K562 (cell line): ENCODE data around the gene PA2G4. TPM values are rescaled to one million over a fixed set of nuclear protein-coding genes. Genes with fewer than 3 reads are reported as not detected.

Experiments used
- CREB1 ChIP-seq, 2 experiments: sonication (generic) in 1 of 2; formaldehyde crosslinking in 1 of 2; IDR thresholded peaks; 2 replicates each; pipeline versions ENCODE4 v1.6.1 to v1.8.0; 2012 to 2022; ENCODE audit warnings: inconsistent platforms in 1 of 2, mild to moderate bottlenecking in 1 of 2, missing genetic modification reagents in 1 of 2, moderate library complexity in 1 of 2
- E2F8 ChIP-seq: fragments of 450-650 bp; IDR thresholded peaks from 2 replicates; pipeline ENCODE4 v1.7.1; 2018; ENCODE audit warnings: mild to moderate bottlenecking, low read depth; ENCODE audit not compliant: partially characterized antibody
- FOXM1 ChIP-seq, 2 experiments: fragments of 450-650 bp in 1 of 2; sonication (generic) in 1 of 2; formaldehyde crosslinking in 1 of 2; IDR thresholded peaks; 2 replicates each; pipeline versions ENCODE4 v1.6.1 to v1.9.0; 2017 to 2022; ENCODE audit warnings: low read depth in 2 of 2, mild to moderate bottlenecking in 2 of 2, missing genetic modification reagents in 1 of 2, moderate library complexity in 1 of 2
- GABPB1 ChIP-seq: sonication (generic); formaldehyde crosslinking; IDR thresholded peaks from 2 replicates; pipeline ENCODE4 v1.8.0; 2022; ENCODE audit warnings: mild to moderate bottlenecking, missing genetic modification reagents
- NFRKB ChIP-seq: fragments of 450-650 bp; IDR thresholded peaks from 2 replicates; pipeline ENCODE4 v1.6.1; 2016; ENCODE audit warnings: low read depth
- RBM17 ChIP-seq: fragments of 200-400 bp; formaldehyde crosslinking; IDR thresholded peaks from 2 replicates; pipeline ENCODE4 v1.6.1; 2017; ENCODE audit warnings: low read depth, mild to moderate bottlenecking, low read length, borderline replicate concordance
- REST ChIP-seq, 2 experiments: fragments of 450-650 bp; formaldehyde crosslinking in 1 of 2; IDR thresholded peaks; 2 replicates each; pipeline versions ENCODE4 v1.4.0 to v1.6.1; 2014 to 2020; ENCODE audit warnings: mild to moderate bottlenecking in 2 of 2, borderline replicate concordance in 1 of 2, low read depth in 1 of 2
- SRF ChIP-seq, 2 experiments: fragments of 250-450, 450-650 bp in 1 of 2; sonication (Bioruptor Pico) in 1 of 2; sonication (generic) in 1 of 2; formaldehyde crosslinking; IDR thresholded peaks; 2 replicates each; pipeline versions ENCODE4 v1.5.0 to v1.5.1; 2020 to 2022; ENCODE audit warnings: mild to moderate bottlenecking in 1 of 2, missing genetic modification reagents in 1 of 2
- polyA plus RNA-seq, 8 experiments: library from polyadenylated mRNA; depleted of rRNA in 4 of 8; stranded (reverse) in 5 of 8; unstranded in 3 of 8; fragments of >200 nt; fragmentation: Nextera tagmentation in 2 of 8; fragmentation: Illumina TruSeq in 1 of 8; extraction: Ambion mirVana in 2 of 8; extraction: Trizol in 1 of 8; gene quantifications; 2 replicates each; pipeline versions ENCODE4 v1.2.1 to v1.2.3, GENCODE V29; 2011 to 2014; ENCODE audit warnings: inconsistent platforms in 1 of 8, missing spikeins in 1 of 8
- total RNA-seq, 7 experiments: library from RNA; depleted of rRNA in 6 of 7; stranded (reverse); fragments of >200 nt in 6 of 7; fragmentation: Illumina TruSeq in 2 of 7; extraction: Trizol in 2 of 7; gene quantifications; 2 replicates each; pipeline versions ENCODE4 v1.2.1 to v1.2.3, GENCODE V29; 2011 to 2021; ENCODE audit warnings: low replicate concordance in 1 of 7
- TF ChIP-seq, protein P1 (sequence below), 2 experiments: fragments of 450-650 bp; IDR thresholded peaks; 2 replicates each; pipeline ENCODE4 v1.6.1; 2018; ENCODE audit warnings: mild to moderate bottlenecking in 2 of 2, low read depth in 1 of 2; ENCODE audit not compliant: partially characterized antibody in 2 of 2

PA2G4 gene
- total and polyA plus RNA-seq, 9 of the 15 experiments (the other 6 are each of a cell fraction or from before 2014, with no cell fraction given): 230 to 925 (median 638) TPM

DNA sequence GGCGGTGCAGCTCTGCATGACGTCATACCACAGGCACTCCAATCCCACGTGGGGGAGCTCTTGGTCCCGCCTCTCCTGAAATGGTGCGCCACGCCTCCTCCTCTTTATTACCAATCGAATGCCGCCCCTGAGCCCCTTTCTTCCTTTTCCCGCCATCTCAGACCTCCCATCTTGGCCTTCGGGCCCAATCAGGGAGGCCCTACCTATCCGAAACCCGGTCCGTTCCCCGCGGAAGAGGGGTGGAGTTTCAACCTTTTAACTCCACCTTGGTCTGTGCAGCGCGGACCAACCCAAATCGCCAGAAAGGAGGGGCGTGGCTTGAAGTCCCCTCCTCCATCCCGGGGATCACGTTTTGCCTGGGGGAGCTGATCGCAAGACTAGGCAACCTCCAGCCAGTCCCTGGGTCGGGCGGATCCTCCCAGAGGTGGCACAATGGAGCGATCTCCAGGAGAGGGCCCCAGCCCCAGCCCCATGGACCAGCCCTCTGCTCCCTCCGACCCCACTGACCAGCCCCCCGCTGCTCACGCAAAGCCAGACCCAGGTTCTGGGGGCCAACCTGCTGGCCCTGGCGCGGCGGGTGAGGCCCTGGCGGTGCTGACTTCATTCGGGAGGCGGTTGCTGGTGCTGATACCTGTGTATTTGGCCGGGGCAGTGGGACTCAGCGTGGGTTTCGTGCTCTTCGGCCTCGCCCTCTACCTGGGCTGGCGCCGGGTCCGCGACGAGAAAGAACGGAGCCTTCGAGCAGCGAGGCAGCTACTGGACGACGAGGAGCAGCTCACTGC, 23.7 kb downstream of the PA2G4 start, which contains the start of gene ESYT1 (continued):
- TF ChIP-seq NFRKB (peak; percentile 42; the same call in 1 of the 2 replicates), GABPB1 (CRISPR knock-in tag) (peak; percentile 77), SRF (CRISPR knock-in tag; IDR thresholded peaks at IDR 0.05) (peak in 1 of 2 experiments; percentile 89; a peak in 2 of 4 replicates), E2F8 (peak; percentile 100), CREB1 (IDR thresholded peaks at IDR 0.05) (peak; percentile 82), CREB1 (CRISPR knock-in tag; IDR thresholded peaks at IDR 0.05) (peak; percentile 83), REST (IDR thresholded peaks at IDR 0.05; ENCODE audit: borderline replicate concordance) (no peak), REST (CRISPR knock-in tag; IDR thresholded peaks at IDR 0.05; ENCODE audit: low read depth) (peak; percentile 42; the same call in 1 of the 2 replicates), RBM17 (no peak), FOXM1 (IDR thresholded peaks at IDR 0.05; ENCODE audit: low read depth) (no peak), FOXM1 (CRISPR knock-in tag; IDR thresholded peaks at IDR 0.05; ENCODE audit: low read depth) (peak; percentile 72; the same call in 1 of the 2 replicates)
- TF ChIP-seq, protein P1, sequence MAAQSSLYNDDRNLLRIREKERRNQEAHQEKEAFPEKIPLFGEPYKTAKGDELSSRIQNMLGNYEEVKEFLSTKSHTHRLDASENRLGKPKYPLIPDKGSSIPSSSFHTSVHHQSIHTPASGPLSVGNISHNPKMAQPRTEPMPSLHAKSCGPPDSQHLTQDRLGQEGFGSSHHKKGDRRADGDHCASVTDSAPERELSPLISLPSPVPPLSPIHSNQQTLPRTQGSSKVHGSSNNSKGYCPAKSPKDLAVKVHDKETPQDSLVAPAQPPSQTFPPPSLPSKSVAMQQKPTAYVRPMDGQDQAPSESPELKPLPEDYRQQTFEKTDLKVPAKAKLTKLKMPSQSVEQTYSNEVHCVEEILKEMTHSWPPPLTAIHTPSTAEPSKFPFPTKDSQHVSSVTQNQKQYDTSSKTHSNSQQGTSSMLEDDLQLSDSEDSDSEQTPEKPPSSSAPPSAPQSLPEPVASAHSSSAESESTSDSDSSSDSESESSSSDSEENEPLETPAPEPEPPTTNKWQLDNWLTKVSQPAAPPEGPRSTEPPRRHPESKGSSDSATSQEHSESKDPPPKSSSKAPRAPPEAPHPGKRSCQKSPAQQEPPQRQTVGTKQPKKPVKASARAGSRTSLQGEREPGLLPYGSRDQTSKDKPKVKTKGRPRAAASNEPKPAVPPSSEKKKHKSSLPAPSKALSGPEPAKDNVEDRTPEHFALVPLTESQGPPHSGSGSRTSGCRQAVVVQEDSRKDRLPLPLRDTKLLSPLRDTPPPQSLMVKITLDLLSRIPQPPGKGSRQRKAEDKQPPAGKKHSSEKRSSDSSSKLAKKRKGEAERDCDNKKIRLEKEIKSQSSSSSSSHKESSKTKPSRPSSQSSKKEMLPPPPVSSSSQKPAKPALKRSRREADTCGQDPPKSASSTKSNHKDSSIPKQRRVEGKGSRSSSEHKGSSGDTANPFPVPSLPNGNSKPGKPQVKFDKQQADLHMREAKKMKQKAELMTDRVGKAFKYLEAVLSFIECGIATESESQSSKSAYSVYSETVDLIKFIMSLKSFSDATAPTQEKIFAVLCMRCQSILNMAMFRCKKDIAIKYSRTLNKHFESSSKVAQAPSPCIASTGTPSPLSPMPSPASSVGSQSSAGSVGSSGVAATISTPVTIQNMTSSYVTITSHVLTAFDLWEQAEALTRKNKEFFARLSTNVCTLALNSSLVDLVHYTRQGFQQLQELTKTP (IDR thresholded peaks at IDR 0.05; ENCODE audit: low read depth in 1 of 2, partially characterized antibody in 2 of 2): no peak
